Measurements from ENCODE around the gene IGLL5. TPM values are rescaled to one million over a fixed set of nuclear protein-coding genes. Genes with fewer than 3 reads are reported as not detected.
"Not testable (repeated sequence)": the region's sequence is repeated elsewhere in the genome, so short reads cannot be mapped to it uniquely, and the experiment has no call there.

IGLL5 gene
- total RNA-seq, 1 donor from 2014 or later = not detected

DNA sequence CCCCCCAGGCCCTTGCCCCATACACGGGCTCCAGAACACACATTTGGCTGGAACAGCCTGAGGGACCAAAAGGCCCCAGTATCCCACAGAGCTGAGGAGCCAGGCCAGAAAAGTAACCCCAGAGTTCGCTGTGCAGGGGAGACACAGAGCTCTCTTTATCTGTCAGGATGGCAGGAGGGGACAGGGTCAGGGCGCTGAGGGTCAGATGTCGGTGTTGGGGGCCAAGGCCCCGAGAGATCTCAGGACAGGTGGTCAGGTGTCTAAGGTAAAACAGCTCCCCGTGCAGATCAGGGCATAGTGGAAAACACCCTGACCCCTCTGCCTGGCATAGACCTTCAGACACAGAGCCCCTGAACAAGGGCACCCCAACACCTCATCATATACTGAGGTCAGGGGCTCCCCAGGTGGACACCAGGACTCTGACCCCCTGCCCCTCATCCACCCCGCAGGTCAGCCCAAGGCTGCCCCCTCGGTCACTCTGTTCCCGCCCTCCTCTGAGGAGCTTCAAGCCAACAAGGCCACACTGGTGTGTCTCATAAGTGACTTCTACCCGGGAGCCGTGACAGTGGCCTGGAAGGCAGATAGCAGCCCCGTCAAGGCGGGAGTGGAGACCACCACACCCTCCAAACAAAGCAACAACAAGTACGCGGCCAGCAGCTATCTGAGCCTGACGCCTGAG, 13.1 kb downstream of the IGLL5 start:
- DNase-seq (ENCODE audit: extremely low spot score, unreplicated experiment); H3K36me3 Mint-ChIP-seq; H3K4me3 Mint-ChIP-seq; H3K27ac Mint-ChIP-seq; H3K4me1 Mint-ChIP-seq (ENCODE audit: unreplicated experiment); H3K9me3 Mint-ChIP-seq: not testable (repeated sequence)
- peaks cover 38% of the 10 kb centered on the region for H3K27me3 Mint-ChIP-seq

- peaks cover 31% of the 10 kb centered on the region for H3K27me3 Mint-ChIP-seq
- no peak for DNase-seq (ENCODE audit: extremely low spot score, unreplicated experiment)
- H3K4me1 Mint-ChIP-seq (ENCODE audit: unreplicated experiment) = peaks cover 5% of the 10 kb centered on the region
- no peaks in the 10 kb centered on the region for H3K9me3 Mint-ChIP-seq
- H3K4me3 Mint-ChIP-seq = no peak overlapping the region
- no peaks in the 10 kb centered on the region for H3K36me3 Mint-ChIP-seq
- no peak overlapping the region for H3K27ac Mint-ChIP-seq
- TF ChIP-seq, protein P1, sequence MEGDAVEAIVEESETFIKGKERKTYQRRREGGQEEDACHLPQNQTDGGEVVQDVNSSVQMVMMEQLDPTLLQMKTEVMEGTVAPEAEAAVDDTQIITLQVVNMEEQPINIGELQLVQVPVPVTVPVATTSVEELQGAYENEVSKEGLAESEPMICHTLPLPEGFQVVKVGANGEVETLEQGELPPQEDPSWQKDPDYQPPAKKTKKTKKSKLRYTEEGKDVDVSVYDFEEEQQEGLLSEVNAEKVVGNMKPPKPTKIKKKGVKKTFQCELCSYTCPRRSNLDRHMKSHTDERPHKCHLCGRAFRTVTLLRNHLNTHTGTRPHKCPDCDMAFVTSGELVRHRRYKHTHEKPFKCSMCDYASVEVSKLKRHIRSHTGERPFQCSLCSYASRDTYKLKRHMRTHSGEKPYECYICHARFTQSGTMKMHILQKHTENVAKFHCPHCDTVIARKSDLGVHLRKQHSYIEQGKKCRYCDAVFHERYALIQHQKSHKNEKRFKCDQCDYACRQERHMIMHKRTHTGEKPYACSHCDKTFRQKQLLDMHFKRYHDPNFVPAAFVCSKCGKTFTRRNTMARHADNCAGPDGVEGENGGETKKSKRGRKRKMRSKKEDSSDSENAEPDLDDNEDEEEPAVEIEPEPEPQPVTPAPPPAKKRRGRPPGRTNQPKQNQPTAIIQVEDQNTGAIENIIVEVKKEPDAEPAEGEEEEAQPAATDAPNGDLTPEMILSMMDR (conservative IDR thresholded peaks at IDR 0.05) = no peak
These were observed 14.1 kb downstream of the IGLL5 start for GRCh38 chr22:22901578-22902218.

DNA sequence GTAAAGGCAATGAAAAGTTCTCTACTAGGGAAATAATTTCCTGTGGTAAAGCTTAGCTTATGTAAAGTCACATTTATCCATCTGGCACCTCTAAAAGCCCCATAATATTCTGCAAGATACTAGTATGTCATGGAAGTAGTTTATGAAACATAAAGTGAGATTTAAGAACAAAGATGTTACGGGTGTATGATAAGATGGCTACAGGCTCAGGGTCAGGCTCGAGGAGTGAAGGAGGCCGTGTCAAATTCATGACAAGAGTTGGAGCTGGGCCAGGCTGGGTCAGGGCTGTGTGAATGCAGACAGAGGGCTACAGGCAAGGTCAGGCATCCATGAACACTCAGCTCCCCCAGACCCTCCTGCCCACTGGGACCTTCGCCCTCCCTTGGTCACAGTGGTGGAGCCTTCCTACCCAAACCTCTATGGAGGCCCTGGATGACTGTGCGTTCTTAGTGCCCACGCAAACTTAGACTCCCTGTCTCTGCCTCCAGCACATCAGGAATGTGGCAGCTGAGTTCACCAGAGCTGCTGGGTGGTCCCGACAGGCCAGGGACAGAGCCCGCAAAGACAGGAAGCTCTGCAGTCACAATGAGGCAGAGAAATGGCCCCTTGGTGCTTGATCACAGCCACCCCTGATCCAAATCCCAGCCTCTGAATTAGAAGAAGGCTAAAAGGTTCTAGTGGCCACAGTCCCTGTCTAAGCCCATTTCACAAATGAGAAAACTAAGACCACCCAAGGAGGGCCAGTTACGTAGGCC, 14.8 kb downstream of the IGLL5 start:
- TF ChIP-seq, protein P1 (conservative IDR thresholded peaks at IDR 0.05) = no peak
- no peaks in the 10 kb centered on the region for H3K9me3 Mint-ChIP-seq
- no peaks in the 10 kb centered on the region for H3K36me3 Mint-ChIP-seq
- no peak for DNase-seq (ENCODE audit: extremely low spot score, unreplicated experiment)
- peaks cover 5% of the 10 kb centered on the region for H3K4me1 Mint-ChIP-seq (ENCODE audit: unreplicated experiment)
- H3K27me3 Mint-ChIP-seq = peaks cover 34% of the 10 kb centered on the region
- H3K27ac Mint-ChIP-seq = no peak overlapping the region
- no peak overlapping the region for H3K4me3 Mint-ChIP-seq

DNA sequence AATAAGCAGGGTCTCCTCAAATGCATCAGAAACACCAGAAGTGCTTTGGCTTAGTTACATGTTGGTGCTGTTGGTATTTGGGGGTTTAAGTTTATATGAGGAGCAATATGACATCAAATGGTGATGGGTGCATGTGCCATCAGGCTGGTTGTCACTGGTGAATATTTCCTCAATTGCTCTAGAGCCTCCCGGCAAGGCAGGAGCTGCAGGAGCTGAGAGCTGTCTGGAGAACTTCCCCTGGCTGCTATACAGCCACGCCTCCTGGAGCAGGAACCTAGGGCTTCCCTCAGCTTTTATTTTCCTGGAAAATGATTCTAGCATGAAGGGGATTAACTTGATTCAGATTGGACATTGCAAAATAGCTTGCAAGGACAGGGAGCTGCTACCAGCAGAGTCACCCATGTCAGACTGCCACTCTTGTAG, 15.8 kb downstream of the IGLL5 start:
- no peak overlapping the region for H3K4me3 Mint-ChIP-seq
- H3K4me1 Mint-ChIP-seq (ENCODE audit: unreplicated experiment) = no peaks in the 10 kb centered on the region
- no peaks in the 10 kb centered on the region for H3K9me3 Mint-ChIP-seq
- no peak overlapping the region for H3K27ac Mint-ChIP-seq
- TF ChIP-seq, protein P1 (conservative IDR thresholded peaks at IDR 0.05) = no peak
- DNase-seq (ENCODE audit: extremely low spot score, unreplicated experiment) = no peak
- peaks cover 30% of the 10 kb centered on the region for H3K27me3 Mint-ChIP-seq
- H3K36me3 Mint-ChIP-seq = no peaks in the 10 kb centered on the region

DNA sequence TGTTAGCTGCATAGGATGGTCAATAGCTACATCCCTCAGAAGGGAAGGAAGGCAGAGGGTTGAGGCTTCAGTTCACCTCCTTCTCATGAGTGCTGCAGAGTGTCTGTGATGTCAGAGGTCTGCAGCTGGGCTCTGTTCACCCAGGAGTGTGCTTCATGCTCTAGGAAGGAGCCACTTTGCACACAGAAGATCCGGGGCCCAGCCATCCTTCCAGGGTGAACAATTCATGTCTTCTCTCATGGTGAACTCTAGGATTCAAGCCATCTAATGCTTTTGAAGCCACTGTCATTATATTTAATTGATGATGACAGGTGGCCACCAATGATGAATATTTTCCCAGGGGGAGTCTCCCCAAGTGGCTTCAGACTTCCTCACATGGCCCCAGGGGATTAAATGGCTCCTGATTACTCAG, 16.2 kb downstream of the IGLL5 start:
- not testable (repeated sequence) for H3K4me3 Mint-ChIP-seq; H3K9me3 Mint-ChIP-seq; DNase-seq (ENCODE audit: extremely low spot score, unreplicated experiment); H3K36me3 Mint-ChIP-seq; H3K4me1 Mint-ChIP-seq (ENCODE audit: unreplicated experiment); H3K27ac Mint-ChIP-seq
- H3K27me3 Mint-ChIP-seq = peaks cover 31% of the 10 kb centered on the region

- peaks cover 38% of the 10 kb centered on the region for H3K27me3 Mint-ChIP-seq
- H3K4me3 Mint-ChIP-seq; H3K36me3 Mint-ChIP-seq; H3K4me1 Mint-ChIP-seq (ENCODE audit: unreplicated experiment); H3K27ac Mint-ChIP-seq; H3K9me3 Mint-ChIP-seq; DNase-seq (ENCODE audit: extremely low spot score, unreplicated experiment): not testable (repeated sequence)
These were observed 17.1 kb downstream of the IGLL5 start for GRCh38 chr22:22904736-22905135.

GRCh38 chr22:22906391-22906790, 18.8 kb downstream of the IGLL5 start:
- not testable (repeated sequence) for H3K4me3 Mint-ChIP-seq; H3K27ac Mint-ChIP-seq; H3K36me3 Mint-ChIP-seq; DNase-seq (ENCODE audit: extremely low spot score, unreplicated experiment); H3K4me1 Mint-ChIP-seq (ENCODE audit: unreplicated experiment); H3K9me3 Mint-ChIP-seq
- peaks cover 49% of the 10 kb centered on the region for H3K27me3 Mint-ChIP-seq

All from type B pancreatic cell (in vitro differentiated cells).